ENCODE measurements around the gene SEPTIN12. TPM values are rescaled to one million over a fixed set of nuclear protein-coding genes. Genes with fewer than 3 reads are reported as not detected.

The SEPTIN12 gene, protein sequence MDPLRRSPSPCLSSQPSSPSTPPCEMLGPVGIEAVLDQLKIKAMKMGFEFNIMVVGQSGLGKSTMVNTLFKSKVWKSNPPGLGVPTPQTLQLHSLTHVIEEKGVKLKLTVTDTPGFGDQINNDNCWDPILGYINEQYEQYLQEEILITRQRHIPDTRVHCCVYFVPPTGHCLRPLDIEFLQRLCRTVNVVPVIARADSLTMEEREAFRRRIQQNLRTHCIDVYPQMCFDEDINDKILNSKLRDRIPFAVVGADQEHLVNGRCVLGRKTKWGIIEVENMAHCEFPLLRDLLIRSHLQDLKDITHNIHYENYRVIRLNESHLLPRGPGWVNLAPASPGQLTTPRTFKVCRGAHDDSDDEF
- 0.78 TPM in 1 of 2 replicates, not detected in the other for total RNA-seq
- long read RNA-seq = 0 reads

DNA sequence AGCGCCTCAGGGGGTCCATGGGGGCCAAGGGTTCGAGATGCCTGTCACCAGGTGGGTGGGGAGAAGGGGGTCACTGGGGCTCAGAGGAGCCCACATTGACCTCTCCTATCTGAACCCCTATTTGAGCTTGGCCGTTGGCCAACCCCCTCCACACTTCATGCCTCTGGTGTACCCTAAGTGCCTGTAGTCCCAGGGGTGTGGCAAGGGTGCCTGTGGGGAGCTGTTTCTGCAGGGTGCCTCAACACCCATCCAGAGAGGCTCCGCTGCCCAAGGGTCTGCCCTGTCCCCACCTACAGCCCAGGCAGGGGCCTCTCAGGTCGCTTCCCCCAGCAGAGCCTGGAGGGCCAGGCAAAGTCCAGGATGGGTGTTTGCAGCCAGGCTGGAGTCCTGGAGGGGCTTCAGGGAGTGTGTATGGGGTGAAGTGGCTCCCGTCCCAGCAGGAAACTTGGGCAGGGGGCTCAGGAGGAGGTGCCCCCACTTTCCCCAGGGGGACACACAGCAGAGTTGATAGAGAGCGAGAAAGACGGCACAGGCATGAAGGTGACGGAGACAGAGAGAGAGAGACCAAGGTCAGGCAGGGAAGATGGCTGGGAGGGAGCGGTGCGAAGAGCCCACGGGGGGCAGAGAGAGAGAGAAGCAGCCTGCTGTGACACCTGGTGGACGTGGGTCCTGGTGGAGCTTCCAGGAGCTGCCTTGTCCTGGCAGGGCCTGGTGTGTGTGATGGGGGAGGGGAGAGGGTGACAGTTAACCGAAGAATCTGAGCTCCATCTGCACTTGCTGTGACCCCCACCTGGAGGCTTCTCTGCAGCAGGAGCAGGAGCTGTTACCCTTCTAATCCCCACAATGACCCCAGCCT is at the start of gene SEPTIN12:
SEPTIN12 (minus strand) TSS at position 719 of the 856 bp plus-strand sequence; CDS start at position 19, 700 bp downstream.
- H3K9me3 Mint-ChIP-seq (ENCODE audit: low read depth) = no peaks in the 10 kb centered on the region
- H3K36me3 Mint-ChIP-seq (ENCODE audit: insufficient read depth) = no peaks in the 10 kb centered on the region
- DNase-seq (ENCODE audit: low spot score, unreplicated experiment) = no peak
- H3K4me1 Mint-ChIP-seq (ENCODE audit: low read depth) = peaks cover 14% of the 10 kb centered on the region
- TF ChIP-seq, protein P1, sequence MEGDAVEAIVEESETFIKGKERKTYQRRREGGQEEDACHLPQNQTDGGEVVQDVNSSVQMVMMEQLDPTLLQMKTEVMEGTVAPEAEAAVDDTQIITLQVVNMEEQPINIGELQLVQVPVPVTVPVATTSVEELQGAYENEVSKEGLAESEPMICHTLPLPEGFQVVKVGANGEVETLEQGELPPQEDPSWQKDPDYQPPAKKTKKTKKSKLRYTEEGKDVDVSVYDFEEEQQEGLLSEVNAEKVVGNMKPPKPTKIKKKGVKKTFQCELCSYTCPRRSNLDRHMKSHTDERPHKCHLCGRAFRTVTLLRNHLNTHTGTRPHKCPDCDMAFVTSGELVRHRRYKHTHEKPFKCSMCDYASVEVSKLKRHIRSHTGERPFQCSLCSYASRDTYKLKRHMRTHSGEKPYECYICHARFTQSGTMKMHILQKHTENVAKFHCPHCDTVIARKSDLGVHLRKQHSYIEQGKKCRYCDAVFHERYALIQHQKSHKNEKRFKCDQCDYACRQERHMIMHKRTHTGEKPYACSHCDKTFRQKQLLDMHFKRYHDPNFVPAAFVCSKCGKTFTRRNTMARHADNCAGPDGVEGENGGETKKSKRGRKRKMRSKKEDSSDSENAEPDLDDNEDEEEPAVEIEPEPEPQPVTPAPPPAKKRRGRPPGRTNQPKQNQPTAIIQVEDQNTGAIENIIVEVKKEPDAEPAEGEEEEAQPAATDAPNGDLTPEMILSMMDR (IDR thresholded peaks at IDR 0.05; ENCODE audit: unreplicated experiment) = no peak
- H3K27me3 Mint-ChIP-seq = no peaks in the 10 kb centered on the region
- H3K27ac Mint-ChIP-seq = no peak within 1 kb of the TSS
- no peak within 1 kb of the TSS for H3K4me3 Mint-ChIP-seq (ENCODE audit: low read depth)

DNA sequence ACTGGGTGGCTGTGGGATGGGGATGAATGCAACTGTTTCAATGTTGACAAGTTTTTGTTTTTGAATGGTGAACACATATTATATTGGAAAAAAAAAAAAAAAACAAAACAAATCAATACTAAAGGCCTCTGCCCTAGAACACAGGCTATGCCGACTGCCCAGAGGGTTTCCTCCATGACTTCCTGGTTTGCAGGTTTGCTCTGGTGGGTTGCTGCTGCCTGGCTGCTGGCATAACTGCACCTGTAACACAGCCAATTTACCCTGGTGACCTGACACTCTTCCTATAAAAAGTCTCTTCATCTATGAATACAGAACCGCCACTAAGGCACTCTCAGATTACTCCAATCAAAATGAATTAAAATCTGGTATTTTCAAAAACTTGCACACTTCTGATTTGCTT is 48.6 kb upstream of the SEPTIN12 start:
- DNase-seq (ENCODE audit: low spot score, unreplicated experiment) = no peak
- peak overlapping the region; percentile 76 for H3K27ac Mint-ChIP-seq
- H3K4me3 Mint-ChIP-seq (ENCODE audit: low read depth) = no peak overlapping the region
- peaks cover 19% of the 10 kb centered on the region for H3K36me3 Mint-ChIP-seq (ENCODE audit: insufficient read depth)
- H3K9me3 Mint-ChIP-seq (ENCODE audit: low read depth) = no peaks in the 10 kb centered on the region
- TF ChIP-seq, protein P1 (IDR thresholded peaks at IDR 0.05; ENCODE audit: unreplicated experiment) = no peak
- no peaks in the 10 kb centered on the region for H3K4me1 Mint-ChIP-seq (ENCODE audit: low read depth)
- H3K27me3 Mint-ChIP-seq = no peaks in the 10 kb centered on the region

DNA sequence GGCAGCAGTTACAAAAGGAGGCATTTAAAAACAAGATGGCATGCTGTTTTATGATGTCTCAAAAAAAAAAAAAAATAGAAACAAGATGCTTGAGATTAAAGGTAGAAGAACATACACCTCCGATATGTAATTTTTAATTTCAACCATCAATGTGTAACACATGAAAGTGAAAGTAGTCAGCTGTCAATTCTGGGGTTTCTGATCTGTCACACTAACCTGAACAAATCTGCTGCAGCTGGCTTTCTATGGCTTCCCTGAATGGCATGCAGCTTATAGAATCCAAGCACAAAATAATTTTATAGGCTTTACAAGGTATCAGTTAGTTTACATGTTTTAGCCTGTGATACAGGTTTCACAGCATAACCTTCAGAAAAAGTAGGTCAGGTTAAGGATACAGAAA is 45.4 kb upstream of the SEPTIN12 start:
- Mint-ChIP-seq H3K27ac (no peak overlapping the region), H3K36me3 (ENCODE audit: insufficient read depth) (peaks cover 17% of the 10 kb centered on the region), H3K9me3 (ENCODE audit: low read depth) (no peaks in the 10 kb centered on the region), H3K4me3 (ENCODE audit: low read depth) (no peak overlapping the region), H3K27me3 (no peaks in the 10 kb centered on the region), H3K4me1 (ENCODE audit: low read depth) (no peaks in the 10 kb centered on the region)
- TF ChIP-seq, protein P1 (IDR thresholded peaks at IDR 0.05; ENCODE audit: unreplicated experiment) = no peak
- DNase-seq (ENCODE audit: low spot score, unreplicated experiment) = no peak

DNA sequence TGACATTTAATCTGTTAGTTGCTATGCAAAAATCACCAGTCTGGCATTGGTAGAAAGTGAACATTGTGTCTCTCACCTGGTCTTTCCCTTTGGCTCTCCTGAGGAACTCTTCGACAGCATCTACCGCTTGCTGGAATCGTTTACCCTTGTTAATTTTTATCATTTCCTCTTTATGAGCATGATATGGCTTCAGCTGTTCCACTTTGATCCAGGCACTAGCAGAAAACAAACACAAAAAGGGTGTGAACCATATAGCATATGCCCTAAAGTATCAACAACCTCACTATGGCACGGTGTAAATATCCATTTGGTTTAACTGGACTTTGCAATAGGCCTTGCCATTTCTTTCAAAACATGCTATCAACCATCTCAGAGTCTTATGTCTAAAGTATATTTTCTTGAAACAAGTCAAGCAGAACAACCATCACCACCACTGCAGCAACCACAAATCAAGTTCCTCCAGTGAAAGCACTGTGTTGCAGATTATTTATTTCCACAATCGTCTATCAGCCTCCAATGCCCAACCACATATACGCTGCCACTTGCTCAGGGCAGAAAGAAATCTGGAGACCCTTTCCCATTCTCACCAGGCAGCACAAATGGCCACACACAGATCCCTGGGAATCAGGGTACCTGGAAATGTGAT is 44.7 kb upstream of the SEPTIN12 start:
- TF ChIP-seq, protein P1 (IDR thresholded peaks at IDR 0.05; ENCODE audit: unreplicated experiment) = no peak
- peaks cover 17% of the 10 kb centered on the region for H3K36me3 Mint-ChIP-seq (ENCODE audit: insufficient read depth)

DNA sequence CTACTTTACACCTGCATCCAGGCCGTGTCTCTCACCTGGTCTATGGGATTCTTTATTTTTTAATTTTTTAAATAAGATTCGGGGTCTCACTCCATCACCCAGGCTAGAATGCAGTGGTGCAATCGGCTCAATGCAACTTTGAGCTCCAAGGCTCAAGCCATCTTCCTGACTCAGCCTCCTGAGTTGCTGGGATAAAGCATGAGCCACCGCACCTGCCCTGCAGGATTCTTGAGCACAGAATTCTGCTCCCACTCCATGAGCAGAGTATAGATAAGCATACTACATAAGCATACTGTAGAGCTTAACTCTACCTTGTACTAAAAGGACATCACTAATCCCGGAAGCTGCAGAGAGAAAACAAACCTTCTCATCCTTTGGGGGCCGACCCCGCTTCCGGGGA is 43.5 kb upstream of the SEPTIN12 start:
- H3K4me1 Mint-ChIP-seq (ENCODE audit: low read depth) = no peaks in the 10 kb centered on the region
- no peak overlapping the region for H3K4me3 Mint-ChIP-seq (ENCODE audit: low read depth)
- no peak overlapping the region for H3K27ac Mint-ChIP-seq
- TF ChIP-seq, protein P1 (IDR thresholded peaks at IDR 0.05; ENCODE audit: unreplicated experiment) = no peak
- no peaks in the 10 kb centered on the region for H3K9me3 Mint-ChIP-seq (ENCODE audit: low read depth)
- no peaks in the 10 kb centered on the region for H3K27me3 Mint-ChIP-seq
- H3K36me3 Mint-ChIP-seq (ENCODE audit: insufficient read depth) = peaks cover 18% of the 10 kb centered on the region
- DNase-seq (ENCODE audit: low spot score, unreplicated experiment) = no peak

More for the DNA sequence above, 44.7 kb upstream of the SEPTIN12 start:
- no peak for DNase-seq (ENCODE audit: low spot score, unreplicated experiment)
- Mint-ChIP-seq H3K9me3 (ENCODE audit: low read depth) (no peaks in the 10 kb centered on the region), H3K27me3 (no peaks in the 10 kb centered on the region), H3K4me1 (ENCODE audit: low read depth) (no peaks in the 10 kb centered on the region), H3K27ac (no peak overlapping the region), H3K4me3 (ENCODE audit: low read depth) (no peak overlapping the region)
